NCI-H748 treated with DMSO at 0.1 percent for 48 hours (cell line): ENCODE measurements around the gene PEBP1.
"Not testable (repeated sequence)": the region's sequence is repeated elsewhere in the genome, so short reads cannot be mapped to it uniquely, and the experiment has no call there.

ENCODE experiments used
- DNase-seq: peaks from one replicate; lab custom pipeline; 2025; lab: John Stamatoyannopoulos, UW

Gene PEBP1

GRCh38 chr12:118135788-118136558 lies at the start of gene PEBP1:
TSS of gene PEBP1 (plus strand) at chr12:118136124. CDS start at chr12:118136210, 86 bp downstream.
- peak; percentile 83 for DNase-seq

- no peak for DNase-seq
Measured at GRCh38 chr12:118089782-118090181, 46.1 kb upstream of the PEBP1 start.

- no peak for DNase-seq
Measured at GRCh38 chr12:118094039-118094438, 41.9 kb upstream of the PEBP1 start.

- no peak for DNase-seq
Measured at GRCh38 chr12:118098401-118098800, 37.5 kb upstream of the PEBP1 start.

GRCh38 chr12:118098911-118099671 lies 36.8 kb upstream of the PEBP1 start:
- peak; percentile 82 for DNase-seq

- no peak for DNase-seq
Measured at GRCh38 chr12:118101051-118101450, 34.9 kb upstream of the PEBP1 start.

GRCh38 chr12:118102070-118102469 lies 33.9 kb upstream of the PEBP1 start:
- no peak for DNase-seq

- DNase-seq: no peak
Measured at GRCh38 chr12:118102609-118103008, 33.3 kb upstream of the PEBP1 start.

GRCh38 chr12:118103201-118103600 lies 32.7 kb upstream of the PEBP1 start:
- DNase-seq: peak; percentile 42

- peak; percentile 24 for DNase-seq
Measured at GRCh38 chr12:118103601-118104382, 32.1 kb upstream of the PEBP1 start, which contains the start of gene VSIG10. TSS of gene VSIG10 (minus strand) at chr12:118104011. CDS start at chr12:118103671, 340 bp downstream.

GRCh38 chr12:118107011-118107410 lies 28.9 kb upstream of the PEBP1 start:
- no peak for DNase-seq

GRCh38 chr12:118107694-118108093 lies 28.2 kb upstream of the PEBP1 start:
- DNase-seq: no peak

GRCh38 chr12:118109088-118109487 lies 26.8 kb upstream of the PEBP1 start:
- no peak for DNase-seq

- no peak for DNase-seq
Measured at GRCh38 chr12:118119449-118119879, 16.5 kb upstream of the PEBP1 start.

- DNase-seq: peak; percentile 37
Measured at GRCh38 chr12:118120579-118121363, 15.2 kb upstream of the PEBP1 start.

- no peak for DNase-seq
Measured at GRCh38 chr12:118122264-118122663, 13.7 kb upstream of the PEBP1 start.

- no peak for DNase-seq
Measured at GRCh38 chr12:118124333-118124874, 11.5 kb upstream of the PEBP1 start.

GRCh38 chr12:118125743-118126118 lies 10.2 kb upstream of the PEBP1 start:
- no peak for DNase-seq

- no peak for DNase-seq
Measured at GRCh38 chr12:118126119-118126757, 9.7 kb upstream of the PEBP1 start.

GRCh38 chr12:118127867-118128266 lies 8.1 kb upstream of the PEBP1 start:
- no peak for DNase-seq

- not testable (repeated sequence) for DNase-seq
Measured at GRCh38 chr12:118129436-118129835, 6.5 kb upstream of the PEBP1 start.
